Ovary (tissue), 9 donors: ENCODE data around the gene TGFBI. TPM values are rescaled to one million over a fixed set of nuclear protein-coding genes. Genes with fewer than 3 reads are reported as not detected.
A peak's percentile ranks its signal among the peaks of the same experiment; 100 is the strongest.

Source experiments
- DNase-seq, 5 donors: peaks; one replicate each; pipeline ENCODE4 v3.0.0-alpha.2; 2019 to 2020
- H3K27ac ChIP-seq, 2 donors: fragments of 200-600 bp; one replicate each; pipeline versions ENCODE4 v1.5.1 to v1.8.0; 2019 to 2022
- H3K27me3 ChIP-seq: fragments of 200-600 bp; one replicate; pipeline ENCODE4 v1.8.0; 2022
- H3K36me3 ChIP-seq: fragments of 200-600 bp; sonication (generic); one replicate; pipeline ENCODE4 v1.5.1; 2019
- H3K4me1 ChIP-seq: one replicate; pipeline ENCODE4 v1.8.1; 2013; ENCODE audit warnings: mild to moderate bottlenecking, moderate library complexity; ENCODE audit not compliant: insufficient read depth
- H3K4me3 ChIP-seq: fragments of 200-600 bp; sonication (generic); one replicate; pipeline ENCODE4 v1.5.1; 2017
- H3K9me3 ChIP-seq, 2 donors: fragments of 200-600 bp in 1 of 2; sonication (generic) in 1 of 2; one replicate each; pipeline versions ENCODE4 v1.5.1 to v1.8.1; 2013 to 2019; ENCODE audit warnings: mild to moderate bottlenecking in 1 of 2, moderate library complexity in 1 of 2
- CTCF ChIP-seq, 3 donors: fragments of 450-650 bp in 2 of 3; fragments of 200-600 bp in 1 of 3; IDR thresholded peaks; one replicate each; pipeline versions ENCODE4 v1.5.1 to v1.8.0; 2016 to 2022; ENCODE audit warnings: antibody characterized with exemption in 3 of 3, mild to moderate bottlenecking in 1 of 3
- EP300 ChIP-seq: sonication (generic); formaldehyde crosslinking; IDR thresholded peaks from one replicate; pipeline ENCODE4 v1.6.1; 2017; ENCODE audit warnings: antibody characterized with exemption
- POLR2A ChIP-seq: fragments of 450-650 bp; IDR thresholded peaks from one replicate; pipeline ENCODE4 v1.6.1; 2017; ENCODE audit warnings: antibody characterized with exemption, mild to moderate bottlenecking, moderate library complexity
- WGBS, 3 donors: extraction: QIAGEN DNeasy Blood & Tissue Kit in 1 of 3; methylation state at CpG; one replicate each; pipeline versions ENCODE4 v1.1.5 to v1.1.7; 2013 to 2017; 5-methylcytosine and 5-hydroxymethylcytosine counted together
- intact Hi-C, 4 donors: fragments of 100-400 bp; cut with DNase I; formaldehyde crosslinking; loops; one replicate each; pipeline versions ENCODE4 v1.11.0 to v1.15.1; 2022 to 2023
- polyA plus RNA-seq, 2 donors: library from polyadenylated mRNA; stranded (reverse); fragments of 200-250 nt in 1 of 2; fragments of 350-450 nt in 1 of 2; fragmentation: Illumina TruSeq in 1 of 2; extraction: RNeasy Lipid Tissue Mini Kit (QIAGEN cat#74804) in 1 of 2; gene quantifications; one replicate each; pipeline ENCODE4 v1.2.3, GENCODE V29; 2013 to 2014
- total RNA-seq, 7 donors: library from RNA; depleted of rRNA in 2 of 7; stranded (reverse); fragments of >200 nt in 2 of 7; fragmentation: NEBNext Ultra II Directional in 3 of 7; extraction: Animal tissue kit (Norgen Biotek cat#: 25700) in 3 of 7; gene quantifications; one replicate each; pipeline versions ENCODE4 v1.1.0 to v1.2.4, GENCODE V29; 2016 to 2023
- donor health status: DM: no; HTN: no; CAD: no; lungs with moderate emphysema.
- donor health status: DM: no; HTN: no; CAD: no.
- donor health status: Bipolar disorder and iron deficiency.
- donor health status: DM: yes; HTN: yes; CAD: no.
- donor health status: DM: no; HTN: no; CAD: no.
- donor health status: DM: yes; HTN: yes; CAD: no.

TGFBI gene
- total and polyA plus RNA-seq, 9 donors, result 14.5 to 138 (median 25.3) TPM

- H3K4me1 ChIP-seq, result peaks cover 3% of the 10 kb centered on the region
- intact Hi-C loops, result no loop called here
- H3K27me3 ChIP-seq, result no peaks in the 10 kb centered on the region
- H3K27ac ChIP-seq, result peak overlapping the region; percentile 7 to 41
- peak in 1 of 5 donors; percentile 16 for DNase-seq
- H3K36me3 ChIP-seq, result no peaks in the 10 kb centered on the region
- H3K9me3 ChIP-seq, result no peaks in the 10 kb centered on the region
- TF ChIP-seq EP300 (no peak), CTCF (IDR thresholded peaks at IDR 0.05) (peak in 1 of 3 donors; percentile 5)
- WGBS, 3 donors, result 6 to 12% (median 9%) methylated on average over 6 of the region's 6 CpGs
- no peak overlapping the region for H3K4me3 ChIP-seq
These were observed 34.7 kb upstream of the TGFBI start for GRCh38 chr5:135993880-135994636.

- peaks cover 3% of the 10 kb centered on the region for H3K4me1 ChIP-seq
- 51 to 84% (median 64%) methylated on average over 3 of the region's 3 CpGs for WGBS, 3 donors
- H3K27ac ChIP-seq, result no peak overlapping the region
- intact Hi-C loops, result no loop called here
- H3K9me3 ChIP-seq, result no peaks in the 10 kb centered on the region
- H3K4me3 ChIP-seq, result no peak overlapping the region
- TF ChIP-seq CTCF (IDR thresholded peaks at IDR 0.05), result no peak
- no peak for TF ChIP-seq POLR2A
- no peak for TF ChIP-seq EP300
- H3K27me3 ChIP-seq, result no peaks in the 10 kb centered on the region
- DNase-seq, result no peak
- no peaks in the 10 kb centered on the region for H3K36me3 ChIP-seq
These were observed 32.8 kb upstream of the TGFBI start for GRCh38 chr5:135995976-135996375.

GRCh38 chr5:135996611-135997010, 32.2 kb upstream of the TGFBI start:
- WGBS, 3 donors, result 89 to 97% (median 94%) methylated on average over 2 of the region's 2 CpGs
- no peak for DNase-seq
- intact Hi-C loops, result no loop called here
- TF ChIP-seq CTCF (IDR thresholded peaks at IDR 0.05) (no peak), POLR2A (no peak), EP300 (no peak)
- Histone ChIP-seq H3K27me3 (no peaks in the 10 kb centered on the region), H3K4me3 (no peak overlapping the region), H3K27ac (no peak overlapping the region), H3K36me3 (no peaks in the 10 kb centered on the region), H3K9me3 (no peaks in the 10 kb centered on the region), H3K4me1 (peaks cover 3% of the 10 kb centered on the region)

DNA sequence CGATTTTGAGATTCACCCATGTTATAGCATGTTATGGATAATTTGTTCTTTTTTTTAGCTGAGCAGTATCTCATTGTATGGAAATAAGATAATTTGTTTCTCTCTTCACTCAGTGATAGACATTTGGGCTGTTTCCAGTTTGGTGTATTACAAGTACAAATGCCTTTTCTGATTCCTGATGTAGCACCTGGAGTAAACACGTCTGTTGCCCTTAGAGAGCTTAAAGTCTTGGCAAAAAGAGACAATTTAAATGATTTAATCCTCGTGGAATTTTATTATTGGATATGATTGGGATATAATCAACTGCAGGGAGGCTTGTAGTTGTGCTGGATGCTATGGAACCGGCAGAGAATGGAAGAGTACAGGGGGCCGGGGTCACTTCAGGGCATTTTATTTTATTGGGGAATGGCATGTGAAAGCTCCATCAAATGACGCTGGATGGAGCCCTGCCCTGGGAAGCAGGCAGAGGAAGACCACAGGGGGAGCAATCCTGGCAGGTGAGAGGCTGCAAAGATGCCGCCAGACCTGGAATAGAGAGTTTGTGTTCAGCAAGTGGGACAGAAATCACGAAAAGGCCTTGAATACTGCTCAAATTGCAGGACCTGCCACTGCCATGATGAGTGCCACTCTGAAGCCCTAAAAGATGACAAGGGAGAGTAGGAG, 31.0 kb upstream of the TGFBI start:
- 84 to 88% (median 88%) methylated on average over 8 of the region's 8 CpGs for WGBS, 3 donors
- no peak for TF ChIP-seq CTCF (IDR thresholded peaks at IDR 0.05)
- TF ChIP-seq POLR2A, result no peak
- no peak for TF ChIP-seq EP300
- intact Hi-C loops, result no loop called here

More for the DNA sequence above, 31.0 kb upstream of the TGFBI start:
- Histone ChIP-seq H3K9me3 (no peaks in the 10 kb centered on the region), H3K27ac (no peak overlapping the region), H3K4me3 (no peak overlapping the region), H3K27me3 (no peaks in the 10 kb centered on the region), H3K4me1 (peaks cover 3% of the 10 kb centered on the region), H3K36me3 (no peaks in the 10 kb centered on the region)
- no peak for DNase-seq
